Osteoblast (primary cell): ENCODE measurements around the gene NEGR1. TPM values are rescaled to one million over a fixed set of nuclear protein-coding genes. Genes with fewer than 3 reads are reported as not detected.

Experiments
- DNase-seq: peaks from one replicate; pipeline ENCODE4 v3.0.0; 2011; ENCODE audit warnings: low spot score, mixed read lengths; ENCODE audit not compliant: insufficient read length; ENCODE audit errors: missing footprints
- H2AFZ ChIP-seq: 2 replicates; pipeline ENCODE4 v1.6.0; 2011; ENCODE audit warnings: mild to moderate bottlenecking, low read length
- H3K27ac ChIP-seq: 2 replicates; pipeline ENCODE4 v1.5.1; 2011; ENCODE audit warnings: mild to moderate bottlenecking, low read depth, low read length, moderate library complexity
- H3K27me3 ChIP-seq: 2 replicates; pipeline ENCODE4 v1.6.0; 2012; ENCODE audit warnings: mild to moderate bottlenecking, control low read depth, inconsistent platforms, low read length, moderate library complexity; ENCODE audit not compliant: insufficient read depth
- H3K36me3 ChIP-seq: 2 replicates; pipeline ENCODE4 v1.5.1; 2011; ENCODE audit warnings: mild to moderate bottlenecking, low read length, control low read depth, moderate library complexity; ENCODE audit not compliant: insufficient read depth
- H3K4me1 ChIP-seq: 2 replicates; pipeline ENCODE4 v1.5.1; 2011; ENCODE audit warnings: mild to moderate bottlenecking, low read length, control low read depth, moderate library complexity; ENCODE audit not compliant: insufficient read depth
- H3K4me2 ChIP-seq: 2 replicates; pipeline ENCODE4 v1.6.0; 2011; ENCODE audit warnings: mild to moderate bottlenecking, low read length; ENCODE audit not compliant: insufficient read depth
- H3K4me3 ChIP-seq: fragments of 200-600 bp; sonication (generic); 3 replicates; pipeline ENCODE4 v1.5.1; 2012; ENCODE audit warnings: mild to moderate bottlenecking, low read length, inconsistent platforms; ENCODE audit not compliant: insufficient read depth
- H3K79me2 ChIP-seq: 2 replicates; pipeline ENCODE4 v1.6.0; 2012; ENCODE audit warnings: mild to moderate bottlenecking, low read length, control low read depth, inconsistent platforms; ENCODE audit not compliant: insufficient read depth
- H3K9me3 ChIP-seq: 2 replicates; pipeline ENCODE4 v1.5.1; 2011; ENCODE audit warnings: low read depth, low read length, control low read depth
- H4K20me1 ChIP-seq: 2 replicates; pipeline ENCODE4 v1.6.0; 2012; ENCODE audit warnings: mild to moderate bottlenecking, low read length, control low read depth; ENCODE audit not compliant: insufficient read depth
- total RNA-seq: library from RNA; depleted of rRNA; stranded (reverse); fragments of >200 nt; gene quantifications from 2 replicates; pipeline ENCODE4 v1.2.3, GENCODE V29; 2012
- TF ChIP-seq, protein P1 (sequence below): IDR thresholded peaks from 2 replicates; pipeline ENCODE4 v1.5.1; 2011; ENCODE audit warnings: mild to moderate bottlenecking, low read depth, low read length, moderate library complexity; ENCODE audit errors: extremely low read depth

The NEGR1 gene
- total RNA-seq: 18.1 and 22.7 TPM in 2 replicates

- DNase-seq: peak; percentile 89
- no peaks in the 10 kb centered on the region for H3K27me3 ChIP-seq
- H4K20me1 ChIP-seq: no peaks in the 10 kb centered on the region
- no peaks in the 10 kb centered on the region for H3K9me3 ChIP-seq
- H3K4me1 ChIP-seq: peaks cover 35% of the 10 kb centered on the region
- H2AFZ ChIP-seq: peak within 1 kb of the TSS; percentile 91
- TF ChIP-seq, protein P1, sequence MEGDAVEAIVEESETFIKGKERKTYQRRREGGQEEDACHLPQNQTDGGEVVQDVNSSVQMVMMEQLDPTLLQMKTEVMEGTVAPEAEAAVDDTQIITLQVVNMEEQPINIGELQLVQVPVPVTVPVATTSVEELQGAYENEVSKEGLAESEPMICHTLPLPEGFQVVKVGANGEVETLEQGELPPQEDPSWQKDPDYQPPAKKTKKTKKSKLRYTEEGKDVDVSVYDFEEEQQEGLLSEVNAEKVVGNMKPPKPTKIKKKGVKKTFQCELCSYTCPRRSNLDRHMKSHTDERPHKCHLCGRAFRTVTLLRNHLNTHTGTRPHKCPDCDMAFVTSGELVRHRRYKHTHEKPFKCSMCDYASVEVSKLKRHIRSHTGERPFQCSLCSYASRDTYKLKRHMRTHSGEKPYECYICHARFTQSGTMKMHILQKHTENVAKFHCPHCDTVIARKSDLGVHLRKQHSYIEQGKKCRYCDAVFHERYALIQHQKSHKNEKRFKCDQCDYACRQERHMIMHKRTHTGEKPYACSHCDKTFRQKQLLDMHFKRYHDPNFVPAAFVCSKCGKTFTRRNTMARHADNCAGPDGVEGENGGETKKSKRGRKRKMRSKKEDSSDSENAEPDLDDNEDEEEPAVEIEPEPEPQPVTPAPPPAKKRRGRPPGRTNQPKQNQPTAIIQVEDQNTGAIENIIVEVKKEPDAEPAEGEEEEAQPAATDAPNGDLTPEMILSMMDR: no peak
- peaks cover 49% of the 10 kb centered on the region for H3K79me2 ChIP-seq
- H3K27ac ChIP-seq: peak within 1 kb of the TSS; percentile 99
- peak within 1 kb of the TSS; percentile 100 for H3K4me2 ChIP-seq
- no peaks in the 10 kb centered on the region for H3K36me3 ChIP-seq
- H3K4me3 ChIP-seq: peak within 1 kb of the TSS; percentile 92
Measured at GRCh38 chr1:72282271-72283021, at the start of gene NEGR1. TSS of gene NEGR1 (minus strand) at chr1:72282539.

- Histone ChIP-seq H2AFZ (no peak overlapping the region), H3K4me3 (no peak overlapping the region), H4K20me1 (no peaks in the 10 kb centered on the region), H3K79me2 (no peaks in the 10 kb centered on the region), H3K9me3 (no peaks in the 10 kb centered on the region), H3K27me3 (no peaks in the 10 kb centered on the region), H3K27ac (no peak overlapping the region), H3K4me1 (no peaks in the 10 kb centered on the region), H3K36me3 (no peaks in the 10 kb centered on the region), H3K4me2 (no peak overlapping the region)
- DNase-seq: no peak
- TF ChIP-seq, protein P1: no peak
Measured at GRCh38 chr1:72326494-72326893, 44.2 kb upstream of the NEGR1 start.

- DNase-seq: no peak
- TF ChIP-seq, protein P1: no peak
- no peak overlapping the region for H3K27ac ChIP-seq
Measured at GRCh38 chr1:72324451-72324850, 42.1 kb upstream of the NEGR1 start.

GRCh38 chr1:72322910-72323309 is 40.6 kb upstream of the NEGR1 start:
- H3K9me3 ChIP-seq: no peaks in the 10 kb centered on the region
- no peaks in the 10 kb centered on the region for H4K20me1 ChIP-seq
- H2AFZ ChIP-seq: no peak overlapping the region
- no peaks in the 10 kb centered on the region for H3K36me3 ChIP-seq
- H3K4me1 ChIP-seq: no peaks in the 10 kb centered on the region
- no peak for DNase-seq
- no peak overlapping the region for H3K4me3 ChIP-seq
- H3K79me2 ChIP-seq: no peaks in the 10 kb centered on the region
- no peaks in the 10 kb centered on the region for H3K27me3 ChIP-seq
- TF ChIP-seq, protein P1: no peak
- H3K27ac ChIP-seq: no peak overlapping the region
- H3K4me2 ChIP-seq: no peak overlapping the region

More at GRCh38 chr1:72324451-72324850, 42.1 kb upstream of the NEGR1 start:
- no peak overlapping the region for H3K4me2 ChIP-seq
- H3K79me2 ChIP-seq: no peaks in the 10 kb centered on the region
- no peak overlapping the region for H2AFZ ChIP-seq
- no peaks in the 10 kb centered on the region for H3K36me3 ChIP-seq
- H3K4me3 ChIP-seq: no peak overlapping the region
- no peaks in the 10 kb centered on the region for H3K4me1 ChIP-seq
- no peaks in the 10 kb centered on the region for H3K27me3 ChIP-seq
- no peaks in the 10 kb centered on the region for H4K20me1 ChIP-seq
- H3K9me3 ChIP-seq: no peaks in the 10 kb centered on the region
